HL-60 (cell line): Measurements from ENCODE around the gene KIAA1671.

Experiments
- CTCF ChIP-seq: IDR thresholded peaks from one replicate; pipeline ENCODE4 v1.5.1; 2011; ENCODE audit warnings: low read length, control low read depth, inconsistent platforms; ENCODE audit not compliant: insufficient read depth
- POLR2AphosphoS5 ChIP-seq: IDR thresholded peaks from 2 replicates; pipeline ENCODE4 v1.6.1; 2012; ENCODE audit warnings: low read depth

GRCh38 chr22:25053153-25053805, 100.8 kb downstream of the KIAA1671 start:
- TF ChIP-seq CTCF (no peak), POLR2AphosphoS5 (no peak)
